K562 (cell line): ENCODE measurements around the gene ANTKMT. TPM values are rescaled to one million over a fixed set of nuclear protein-coding genes. Genes with fewer than 3 reads are reported as not detected.

Experiments used
- C11orf30 ChIP-seq: fragments of 450-650 bp; IDR thresholded peaks from 2 replicates; pipeline ENCODE4 v1.6.1; 2016; ENCODE audit warnings: low read depth, mild to moderate bottlenecking
- CXXC5 ChIP-seq: fragments of 250-450 bp; sonication (Bioruptor Pico); IDR thresholded peaks from 2 replicates; pipeline ENCODE4 v1.8.0; 2022; ENCODE audit warnings: inconsistent platforms, mild to moderate bottlenecking, moderate library complexity
- EHMT2 ChIP-seq: fragments of 450-650 bp; IDR thresholded peaks from 2 replicates; pipeline ENCODE4 v1.6.1; 2018; ENCODE audit warnings: antibody characterized with exemption
- EP400 ChIP-seq: fragments of 450-650 bp; IDR thresholded peaks from 2 replicates; pipeline ENCODE4 v1.6.1; 2017; ENCODE audit warnings: antibody characterized with exemption, mild to moderate bottlenecking, moderate library complexity
- HDAC2 ChIP-seq: fragments of 450-650 bp; IDR thresholded peaks from 2 replicates; pipeline ENCODE4 v1.6.1; 2016; ENCODE audit warnings: mild to moderate bottlenecking
- HDAC3 ChIP-seq: fragments of 450-650 bp; IDR thresholded peaks from 2 replicates; pipeline ENCODE4 v1.6.1; 2018; ENCODE audit warnings: borderline replicate concordance, mild to moderate bottlenecking, moderate library complexity; ENCODE audit not compliant: partially characterized antibody
- HNRNPH1 ChIP-seq: fragments of 200-400 bp; formaldehyde crosslinking; optimal IDR thresholded peaks from 2 replicates; pipeline ENCODE3; 2017; ENCODE audit warnings: low read depth, mild to moderate bottlenecking, low read length, moderate library complexity
- HOMEZ ChIP-seq: fragments of 250-450 bp; sonication (Bioruptor Pico); IDR thresholded peaks from 2 replicates; pipeline ENCODE4 v1.4.0; 2020; ENCODE audit warnings: mild to moderate bottlenecking, moderate library complexity
- ID3 ChIP-seq, 2 experiments: fragments of 250-450 bp in 1 of 2; fragments of 450-650 bp in 1 of 2; sonication (Bioruptor Pico) in 1 of 2; IDR thresholded peaks; 2 replicates each; pipeline versions ENCODE4 v1.6.1 to v1.8.0; 2016 to 2021; ENCODE audit warnings: mild to moderate bottlenecking in 2 of 2, moderate library complexity in 2 of 2, missing compliant biosample characterization in 1 of 2, missing genetic modification characterization in 1 of 2
- MAZ ChIP-seq, 2 experiments: fragments of 450-650 bp in 1 of 2; sonication (generic) in 1 of 2; formaldehyde crosslinking; IDR thresholded peaks in 1 of 2; conservative IDR thresholded peaks in 1 of 2; 2 replicates each; pipeline versions ENCODE4 v1.4.0 to v1.5.0; 2020; ENCODE audit warnings: mild to moderate bottlenecking in 1 of 2, missing genetic modification reagents in 1 of 2
- MCM3 ChIP-seq: fragments of 450-650 bp; IDR thresholded peaks from 2 replicates; pipeline ENCODE4 v1.6.1; 2016
- NCOA4 ChIP-seq: fragments of 450-650 bp; IDR thresholded peaks from 2 replicates; pipeline ENCODE4 v1.6.1; 2018; ENCODE audit warnings: mild to moderate bottlenecking; ENCODE audit not compliant: partially characterized antibody
- NR2C2 ChIP-seq, 2 experiments: fragments of 200-800 bp in 1 of 2; sonication (Bioruptor generic) in 1 of 2; sonication (generic) in 1 of 2; formaldehyde crosslinking in 1 of 2; IDR thresholded peaks; 2 replicates each; pipeline versions ENCODE4 v1.6.1 to v1.8.0; 2016 to 2022; ENCODE audit warnings: mild to moderate bottlenecking in 1 of 2, missing compliant biosample characterization in 1 of 2, missing genetic modification characterization in 1 of 2, missing genetic modification reagents in 1 of 2
- PML ChIP-seq: IDR thresholded peaks from 2 replicates; pipeline ENCODE4 v1.6.1; 2012; ENCODE audit warnings: low read length, inconsistent platforms
- POLR2G ChIP-seq: fragments of 200-400 bp; formaldehyde crosslinking; IDR thresholded peaks from 2 replicates; pipeline ENCODE4 v1.6.1; 2017; ENCODE audit warnings: low read depth, mild to moderate bottlenecking, antibody characterized with exemption, low read length, moderate library complexity
- SMC3 ChIP-seq: conservative IDR thresholded peaks from 2 replicates; pipeline ENCODE4 v1.6.1; 2011; ENCODE audit warnings: low read depth, low read length, improper control_type of control experiment; ENCODE audit not compliant: insufficient read depth
- SRSF3 ChIP-seq: fragments of 200-400 bp; formaldehyde crosslinking; IDR thresholded peaks from 2 replicates; pipeline ENCODE4 v1.6.1; 2016; ENCODE audit warnings: mild to moderate bottlenecking, low read length, moderate library complexity; ENCODE audit not compliant: insufficient read depth
- THRB ChIP-seq: fragments of 450-650 bp; formaldehyde crosslinking; conservative IDR thresholded peaks from 2 replicates; pipeline ENCODE4 v1.4.0; 2022; ENCODE audit warnings: mild to moderate bottlenecking, missing genetic modification characterization
- U2AF2 ChIP-seq: fragments of 200-400 bp; formaldehyde crosslinking; optimal IDR thresholded peaks from 2 replicates; pipeline ENCODE3; 2017; ENCODE audit warnings: low read depth, mild to moderate bottlenecking, low read length
- ZKSCAN1 ChIP-seq: fragments of 150-350 bp; IDR thresholded peaks from 2 replicates; pipeline ENCODE4 v1.6.1; 2016; ENCODE audit warnings: low read depth, low read length
- ZNF174 ChIP-seq: fragments of 250-450 bp; sonication (Bioruptor Pico); IDR thresholded peaks from 2 replicates; pipeline ENCODE4 v1.4.0; 2020; ENCODE audit warnings: mild to moderate bottlenecking
- ZNF184 ChIP-seq: sonication (generic); formaldehyde crosslinking; IDR thresholded peaks from 2 replicates; pipeline ENCODE4 v1.5.0; 2020; ENCODE audit warnings: missing genetic modification reagents
- ZNF41 ChIP-seq: fragments of 250-450 bp; sonication (Bioruptor Pico); conservative IDR thresholded peaks from 2 replicates; pipeline ENCODE4 v1.4.0; 2020; ENCODE audit warnings: mild to moderate bottlenecking
- ZNF431 ChIP-seq: sonication (generic); formaldehyde crosslinking; IDR thresholded peaks from 2 replicates; pipeline ENCODE4 v1.8.0; 2022; ENCODE audit warnings: mild to moderate bottlenecking, missing genetic modification reagents
- ZNF830 ChIP-seq: fragments of 250-450 bp; sonication (Bioruptor Pico); IDR thresholded peaks from 2 replicates; pipeline ENCODE4 v1.5.0; 2021; ENCODE audit warnings: mild to moderate bottlenecking
- ZSCAN29 ChIP-seq: fragments of 450-650 bp; IDR thresholded peaks from 2 replicates; pipeline ENCODE4 v1.6.1; 2017
- polyA plus RNA-seq, 8 experiments: library from polyadenylated mRNA; depleted of rRNA in 4 of 8; stranded (reverse) in 5 of 8; unstranded in 3 of 8; fragments of >200 nt; fragmentation: Nextera tagmentation in 2 of 8; fragmentation: Illumina TruSeq in 1 of 8; extraction: Ambion mirVana in 2 of 8; extraction: Trizol in 1 of 8; gene quantifications; 2 replicates each; pipeline versions ENCODE4 v1.2.1 to v1.2.3, GENCODE V29; 2011 to 2014; ENCODE audit warnings: inconsistent platforms in 1 of 8, missing spikeins in 1 of 8
- total RNA-seq, 7 experiments: library from RNA; depleted of rRNA in 6 of 7; stranded (reverse); fragments of >200 nt in 6 of 7; fragmentation: Illumina TruSeq in 2 of 7; extraction: Trizol in 2 of 7; gene quantifications; 2 replicates each; pipeline versions ENCODE4 v1.2.1 to v1.2.3, GENCODE V29; 2011 to 2021; ENCODE audit warnings: low replicate concordance in 1 of 7

The ANTKMT gene
- total and polyA plus RNA-seq, 9 of the 15 experiments (the other 6 are each of a cell fraction or from before 2014, with no cell fraction given) = 0.58 to 217 (median 19.1) TPM

- TF ChIP-seq ZKSCAN1 = no peak; the same call in 1 of the 2 replicates
- TF ChIP-seq NCOA4 = no peak
- no peak for TF ChIP-seq HOMEZ (CRISPR knock-in tag)
- peak; percentile 72 for TF ChIP-seq CXXC5 (CRISPR knock-in tag)
- peak; percentile 87 for TF ChIP-seq NR2C2 (CRISPR knock-in tag; IDR thresholded peaks at IDR 0.05)
- peak; percentile 98 for TF ChIP-seq NR2C2 (tag; IDR thresholded peaks at IDR 0.05)
- no peak for TF ChIP-seq MCM3
- no peak for TF ChIP-seq HDAC2
- no peak for TF ChIP-seq PML
- TF ChIP-seq ZNF41 (CRISPR knock-in tag) = no peak
- no peak for TF ChIP-seq EP400
- TF ChIP-seq ZNF184 (CRISPR knock-in tag) = no peak
- no peak for TF ChIP-seq U2AF2
- TF ChIP-seq MAZ (CRISPR knock-in tag; conservative IDR thresholded peaks at IDR 0.05 in 1 of 2, IDR thresholded peaks at IDR 0.05 in 1 of 2) = peak; percentile 32 to 34; a peak in 2 of 4 replicates
- TF ChIP-seq POLR2G = peak; percentile 88
- no peak for TF ChIP-seq ZNF830 (CRISPR knock-in tag)
- no peak for TF ChIP-seq ID3 (CRISPR knock-in tag; IDR thresholded peaks at IDR 0.05)
- peak; percentile 61; the same call in 1 of the 2 replicates for TF ChIP-seq ID3 (tag; IDR thresholded peaks at IDR 0.05)
- TF ChIP-seq C11orf30 = peak; percentile 70
- TF ChIP-seq HNRNPH1 = no peak
- no peak for TF ChIP-seq SMC3
- no peak for TF ChIP-seq ZSCAN29
- no peak for TF ChIP-seq SRSF3
- TF ChIP-seq ZNF431 (CRISPR knock-in tag) = no peak
- no peak for TF ChIP-seq HDAC3
- no peak for TF ChIP-seq THRB (CRISPR knock-in tag)
- TF ChIP-seq EHMT2 = no peak
- no peak for TF ChIP-seq ZNF174
These were observed 36.7 kb upstream of the ANTKMT start, which contains the start of gene JMJD8 (continued) for GRCh38 chr16:684071-684794.
